K562 (cell line): ENCODE results near the gene COL9A3. TPM values are rescaled to one million over a fixed set of nuclear protein-coding genes. Genes with fewer than 3 reads are reported as not detected.

Source experiments
- ATAC-seq: fragments of 200-7000 bp; cut with Tn5 transposase; 3 replicates; pipeline ENCODE4 v1.9.1; 2020; ENCODE audit warnings: moderate library complexity
- BruUV-seq: library from RNA; stranded (reverse); fragments of 400-500 nt; replicated peaks from 2 replicates; lab custom pipeline; 2021; lab: Mats Ljungman, UMichigan
- CTCF ChIA-PET: fragments of 300-600 bp; formaldehyde crosslinking; extraction: SDS; loops from one replicate; lab custom pipeline; 2021; ENCODE audit warnings: low intra/inter-chr PET ratio; lab: Yijun Ruan, JAX
- POLR2A ChIA-PET: fragments of 300-600, 350-650 bp; sonication (Branson Sonifier 250); formaldehyde crosslinking; extraction: SDS; loops from one replicate; lab custom pipeline; 2021; ENCODE audit warnings: antibody characterized with exemption, inconsistent platforms; lab: Yijun Ruan, JAX
- DNase-seq, 4 experiments: peaks; one replicate each; pipeline versions ENCODE4 v3.0.0 to v3.0.0-alpha.2; 2011 to 2018; ENCODE audit warnings: low spot score in 3 of 4, mixed read lengths in 3 of 4; ENCODE audit errors: extremely low read depth in 1 of 4
- FAIRE-seq: peaks from 2 replicates; lab custom pipeline; 2011; peaks lifted over from hg19 to GRCh38; lab: Jason Lieb, UNC
- H2AFZ ChIP-seq: 2 replicates; pipeline ENCODE4 v1.6.0; 2011; ENCODE audit warnings: low read depth, low read length, control low read depth, inconsistent platforms
- H3K27ac ChIP-seq: fragments of 200-600 bp; 3 replicates; pipeline ENCODE4 v1.8.0; 2011; ENCODE audit warnings: low read depth, mild to moderate bottlenecking, control low read depth, inconsistent platforms, low read length, moderate library complexity, mixed read lengths; ENCODE audit errors: extremely low read depth
- H3K27me3 ChIP-seq, 2 experiments: fragments of 300-600 bp in 1 of 2; 2 replicates in 1 of 2; 3 replicates in 1 of 2; pipeline versions ENCODE4 v1.6.0 to v1.8.0; 2011; ENCODE audit warnings: inconsistent platforms in 2 of 2, low read length in 2 of 2, mild to moderate bottlenecking in 1 of 2, mixed read lengths in 1 of 2, moderate library complexity in 1 of 2; ENCODE audit not compliant: control insufficient read depth in 2 of 2, insufficient read depth in 2 of 2
- H3K36me3 ChIP-seq: fragments of 300-600 bp; 3 replicates; pipeline ENCODE4 v1.8.0; 2011; ENCODE audit warnings: mild to moderate bottlenecking, low read length, inconsistent platforms; ENCODE audit not compliant: control insufficient read depth, insufficient read depth
- H3K4me1 ChIP-seq, 2 experiments: fragments of 200-600 bp in 1 of 2; replicated peaks in 1 of 2; 2 replicates in 1 of 2; 3 replicates in 1 of 2; pipeline versions ENCODE4 v1.5.1 to v1.8.0; 2011; ENCODE audit warnings: inconsistent platforms in 2 of 2, low read length in 2 of 2, mild to moderate bottlenecking in 1 of 2, mixed read lengths in 1 of 2, moderate library complexity in 1 of 2; ENCODE audit not compliant: control insufficient read depth in 2 of 2, insufficient read depth in 2 of 2
- H3K4me2 ChIP-seq: 2 replicates; pipeline ENCODE4 v1.6.1; 2011; ENCODE audit warnings: low read length, control low read depth, inconsistent platforms, mixed read lengths; ENCODE audit not compliant: insufficient read depth
- H3K4me3 ChIP-seq: fragments of 200-600 bp; sonication (generic), shearing (Covaris generic); 2 replicates; pipeline ENCODE4 v1.5.1; 2016; ENCODE audit warnings: control low read depth, inconsistent platforms
- H3K79me2 ChIP-seq: fragments of 200-600 bp; 3 replicates; pipeline ENCODE4 v1.8.0; 2011; ENCODE audit warnings: low read length, inconsistent platforms; ENCODE audit not compliant: control insufficient read depth, insufficient read depth
- H3K9ac ChIP-seq, 2 experiments: 2 replicates each; pipeline versions ENCODE4 v1.6.0 to v1.6.1; 2011; ENCODE audit warnings: low read depth in 2 of 2, low read length in 2 of 2, control low read depth in 1 of 2, inconsistent platforms in 1 of 2, mild to moderate bottlenecking in 1 of 2, mixed read lengths in 1 of 2; ENCODE audit not compliant: insufficient read depth in 1 of 2
- H3K9me1 ChIP-seq: one replicate; pipeline ENCODE4 v1.6.0; 2011; ENCODE audit warnings: inconsistent platforms, mild to moderate bottlenecking, low read length, moderate library complexity; ENCODE audit not compliant: control insufficient read depth, insufficient read depth
- H3K9me3 ChIP-seq: replicated peaks from 2 replicates; pipeline ENCODE4 v1.5.1; 2011; ENCODE audit warnings: low read depth, low read length, inconsistent platforms; ENCODE audit not compliant: control insufficient read depth, insufficient read depth
- H4K20me1 ChIP-seq: replicated peaks from 2 replicates; pipeline ENCODE4 v1.6.1; 2011; ENCODE audit warnings: low read length, inconsistent platforms, mixed read lengths; ENCODE audit not compliant: control insufficient read depth, insufficient read depth
- CAMTA2 ChIP-seq: fragments of 250-450 bp; sonication (Bioruptor Pico); conservative IDR thresholded peaks from 2 replicates; pipeline ENCODE4 v1.5.1; 2022
- WGBS: fragments of 100-300 bp; shearing (Covaris generic); methylation state at CpG from one replicate; pipeline ENCODE4 v1.1.6; 2016; ENCODE audit warnings: low coverage, mixed read lengths; ENCODE audit not compliant: insufficient coverage; ENCODE audit errors: missing lambda C conversion rate; 5-methylcytosine and 5-hydroxymethylcytosine counted together
- in situ Hi-C: fragments of 300-500 bp; cut with MboI; formaldehyde crosslinking; loops from 4 replicates; pipeline ENCODE4 v1.15.0; 2018; ENCODE audit warnings: inconsistent platforms, mixed read lengths
- intact Hi-C: fragments of 100-400 bp; cut with micrococcal nuclease; formaldehyde crosslinking; loops from 2 replicates; pipeline ENCODE4 v1.14.2; 2022
- polyA plus RNA-seq, 8 experiments: library from polyadenylated mRNA; depleted of rRNA in 4 of 8; stranded (reverse) in 5 of 8; unstranded in 3 of 8; fragments of >200 nt; fragmentation: Nextera tagmentation in 2 of 8; fragmentation: Illumina TruSeq in 1 of 8; extraction: Ambion mirVana in 2 of 8; extraction: Trizol in 1 of 8; gene quantifications; 2 replicates each; pipeline versions ENCODE4 v1.2.1 to v1.2.3, GENCODE V29; 2011 to 2014; ENCODE audit warnings: inconsistent platforms in 1 of 8, missing spikeins in 1 of 8
- total RNA-seq, 7 experiments: library from RNA; depleted of rRNA in 6 of 7; stranded (reverse); fragments of >200 nt in 6 of 7; fragmentation: Illumina TruSeq in 2 of 7; extraction: Trizol in 2 of 7; gene quantifications; 2 replicates each; pipeline versions ENCODE4 v1.2.1 to v1.2.3, GENCODE V29; 2011 to 2021; ENCODE audit warnings: low replicate concordance in 1 of 7
- TF ChIP-seq, protein P1 (sequence below): sonication (generic); formaldehyde crosslinking; IDR thresholded peaks from 2 replicates; pipeline ENCODE4 v1.8.1; 2023; ENCODE audit warnings: mild to moderate bottlenecking, missing genetic modification reagents

COL9A3 gene
- total and polyA plus RNA-seq, 9 of the 15 experiments (the other 6 are each of a cell fraction or from before 2014, with no cell fraction given), result 0.14 to 3.6 (median 0.88) TPM; not detected in 1

DNA sequence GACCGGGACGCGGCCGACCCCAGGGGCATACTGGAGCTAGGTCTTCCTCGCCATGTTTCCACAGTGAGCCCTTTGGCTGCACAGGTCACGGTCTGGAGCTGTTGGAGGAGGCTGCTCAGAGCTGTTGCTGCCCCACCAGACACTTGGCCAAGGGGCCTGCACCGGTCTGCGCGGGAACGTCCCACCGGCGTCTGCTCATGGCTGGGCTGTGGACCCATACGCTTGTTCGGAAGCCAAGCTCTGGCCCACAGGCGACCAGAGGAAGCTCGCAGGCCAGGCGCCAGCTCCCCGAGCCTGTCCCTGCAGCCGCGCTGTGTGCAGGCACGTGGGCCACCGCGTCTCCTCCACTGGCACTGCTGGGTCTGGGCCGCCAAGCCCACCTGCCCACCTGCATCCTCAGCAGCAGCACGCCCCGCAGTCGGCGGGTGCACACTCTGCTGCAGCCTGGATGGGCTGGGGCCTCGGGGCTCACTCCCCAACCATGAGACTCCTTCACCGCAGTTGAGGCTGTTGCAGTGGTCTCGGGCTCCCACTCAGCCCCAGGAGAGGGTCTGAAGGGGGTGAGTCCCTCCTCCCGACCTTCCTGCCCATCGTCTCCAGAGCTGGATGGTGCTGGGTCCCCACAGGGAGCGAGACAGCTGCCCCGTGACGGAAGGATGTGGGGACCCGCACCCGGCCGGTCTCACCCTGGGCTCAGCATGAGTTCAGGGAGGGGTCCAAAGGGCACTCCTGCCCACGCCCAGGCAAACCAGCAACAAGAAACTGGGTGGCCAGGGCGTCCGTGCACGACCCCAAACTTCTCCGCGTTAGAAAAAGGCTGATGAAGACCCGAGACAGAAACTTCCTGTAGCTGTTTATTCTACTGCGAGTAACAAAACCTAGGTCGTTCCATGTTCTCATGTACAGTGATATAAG, 60.3 kb downstream of the COL9A3 start:
- no peaks in the 10 kb centered on the region for H4K20me1 ChIP-seq
- ChIA-PET POLR2A (interaction anchor here (0.5 to 3.0 kb wide), 9 partner anchors 11 to 350 kb away, joined by 3 to 16 read pairs (median 4); partner anchors contain the start of gene TCFL5), CTCF (no interaction called here)
- H3K27ac ChIP-seq, result no peak overlapping the region
- H3K4me1 ChIP-seq, result peaks cover 24 to 66% of the 10 kb centered on the region in 2 experiments
- H3K9ac ChIP-seq, result peak overlapping the region in 1 of 2 experiments; percentile 70; a peak in 1 of 4 replicates
- intact Hi-C loops (loop anchor here (10.0 kb wide), 1 partner anchor 52 kb away; no protein-coding TSS in a partner anchor), in situ Hi-C loops (no loop called here)
- BruUV-seq, result no TSS peak
- no peaks in the 10 kb centered on the region for H3K79me2 ChIP-seq
- FAIRE-seq, result no peak
- DNase-seq, result no peak
- H3K9me3 ChIP-seq, result no peaks in the 10 kb centered on the region
- WGBS, result 85% methylated on average over 36 of the region's 48 CpGs
- no peak overlapping the region for H3K4me3 ChIP-seq
- H3K36me3 ChIP-seq, result peaks cover 19% of the 10 kb centered on the region; the same call in 1 of the 3 replicates
- no peaks in the 10 kb centered on the region for H3K9me1 ChIP-seq
- no peaks in the 10 kb centered on the region for H3K27me3 ChIP-seq
- TF ChIP-seq, protein P1, sequence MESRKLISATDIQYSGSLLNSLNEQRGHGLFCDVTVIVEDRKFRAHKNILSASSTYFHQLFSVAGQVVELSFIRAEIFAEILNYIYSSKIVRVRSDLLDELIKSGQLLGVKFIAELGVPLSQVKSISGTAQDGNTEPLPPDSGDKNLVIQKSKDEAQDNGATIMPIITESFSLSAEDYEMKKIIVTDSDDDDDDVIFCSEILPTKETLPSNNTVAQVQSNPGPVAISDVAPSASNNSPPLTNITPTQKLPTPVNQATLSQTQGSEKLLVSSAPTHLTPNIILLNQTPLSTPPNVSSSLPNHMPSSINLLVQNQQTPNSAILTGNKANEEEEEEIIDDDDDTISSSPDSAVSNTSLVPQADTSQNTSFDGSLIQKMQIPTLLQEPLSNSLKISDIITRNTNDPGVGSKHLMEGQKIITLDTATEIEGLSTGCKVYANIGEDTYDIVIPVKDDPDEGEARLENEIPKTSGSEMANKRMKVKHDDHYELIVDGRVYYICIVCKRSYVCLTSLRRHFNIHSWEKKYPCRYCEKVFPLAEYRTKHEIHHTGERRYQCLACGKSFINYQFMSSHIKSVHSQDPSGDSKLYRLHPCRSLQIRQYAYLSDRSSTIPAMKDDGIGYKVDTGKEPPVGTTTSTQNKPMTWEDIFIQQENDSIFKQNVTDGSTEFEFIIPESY (CRISPR knock-in tag), result peak; percentile 44; the same call in 1 of the 2 replicates
- no peak for TF ChIP-seq CAMTA2 (CRISPR knock-in tag)
- ATAC-seq, result no peak
- no peak overlapping the region for H3K4me2 ChIP-seq
- no peak overlapping the region for H2AFZ ChIP-seq
